ENCODE measurements around the gene NTN5.
"Not testable (repeated sequence)": the region's sequence is repeated elsewhere in the genome, so short reads cannot be mapped to it uniquely, and the experiment has no call there.

The NTN5 gene, protein sequence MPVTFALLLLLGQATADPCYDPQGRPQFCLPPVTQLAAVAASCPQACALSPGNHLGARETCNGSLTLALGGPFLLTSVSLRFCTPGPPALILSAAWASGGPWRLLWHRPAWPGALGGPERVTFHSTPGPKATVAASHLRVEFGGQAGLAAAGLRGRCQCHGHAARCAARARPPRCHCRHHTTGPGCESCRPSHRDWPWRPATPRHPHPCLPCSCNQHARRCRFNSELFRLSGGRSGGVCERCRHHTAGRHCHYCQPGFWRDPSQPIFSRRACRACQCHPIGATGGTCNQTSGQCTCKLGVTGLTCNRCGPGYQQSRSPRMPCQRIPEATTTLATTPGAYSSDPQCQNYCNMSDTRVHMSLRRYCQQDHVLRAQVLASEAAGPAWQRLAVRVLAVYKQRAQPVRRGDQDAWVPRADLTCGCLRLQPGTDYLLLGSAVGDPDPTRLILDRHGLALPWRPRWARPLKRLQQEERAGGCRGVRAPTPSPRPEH

DNA sequence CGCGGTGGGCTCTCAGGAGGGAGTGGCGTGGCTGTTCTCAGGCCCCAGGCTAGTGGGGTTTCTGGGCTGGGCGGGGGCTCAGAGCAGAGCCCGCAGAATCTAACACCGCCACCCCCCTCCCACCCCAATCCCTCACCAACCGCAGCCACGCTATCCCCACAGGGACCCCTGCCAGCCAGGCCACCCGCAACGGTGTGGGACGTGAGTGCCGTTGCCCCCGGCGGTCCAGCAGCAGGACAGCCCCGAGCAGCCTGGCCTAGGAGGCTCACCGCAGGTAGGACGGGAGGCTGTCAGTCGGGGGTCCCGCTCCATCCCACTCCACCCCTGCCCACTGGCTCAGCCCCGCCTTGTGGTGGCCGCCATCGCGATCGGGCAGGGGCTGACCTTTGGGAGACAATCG is at the start of gene NTN5:
Gene NTN5, minus strand, starts transcription at position 24 of the 400 bp plus-strand sequence. CDS start 2,031 bp downstream, outside the sequence.
- DNase-seq: no peak

DNA sequence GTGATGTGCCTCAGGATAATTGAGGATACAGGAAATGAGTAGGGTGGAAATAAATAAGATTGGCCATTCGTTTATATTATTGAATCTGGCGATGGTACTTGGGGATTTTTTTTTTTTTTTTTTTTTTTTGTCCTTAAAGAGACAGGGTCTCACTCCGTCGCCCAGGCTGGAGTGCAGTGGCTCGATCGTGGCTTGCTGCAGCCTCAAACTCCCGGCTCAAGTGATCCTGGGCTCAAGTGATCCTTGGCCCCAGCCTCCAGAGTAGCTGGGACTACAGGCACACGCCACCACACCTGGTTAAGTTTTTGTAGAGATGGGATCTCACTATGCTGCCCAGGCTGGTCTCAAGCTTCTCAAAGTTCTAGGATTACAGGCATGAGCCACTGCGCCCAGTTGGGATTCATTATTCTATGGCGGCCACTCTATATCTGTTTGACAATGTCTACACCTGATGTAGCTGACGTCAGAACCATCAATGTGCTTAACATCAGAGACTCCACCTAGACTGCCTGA is 49.4 kb upstream of the NTN5 start:
- DNase-seq: no peak

DNA sequence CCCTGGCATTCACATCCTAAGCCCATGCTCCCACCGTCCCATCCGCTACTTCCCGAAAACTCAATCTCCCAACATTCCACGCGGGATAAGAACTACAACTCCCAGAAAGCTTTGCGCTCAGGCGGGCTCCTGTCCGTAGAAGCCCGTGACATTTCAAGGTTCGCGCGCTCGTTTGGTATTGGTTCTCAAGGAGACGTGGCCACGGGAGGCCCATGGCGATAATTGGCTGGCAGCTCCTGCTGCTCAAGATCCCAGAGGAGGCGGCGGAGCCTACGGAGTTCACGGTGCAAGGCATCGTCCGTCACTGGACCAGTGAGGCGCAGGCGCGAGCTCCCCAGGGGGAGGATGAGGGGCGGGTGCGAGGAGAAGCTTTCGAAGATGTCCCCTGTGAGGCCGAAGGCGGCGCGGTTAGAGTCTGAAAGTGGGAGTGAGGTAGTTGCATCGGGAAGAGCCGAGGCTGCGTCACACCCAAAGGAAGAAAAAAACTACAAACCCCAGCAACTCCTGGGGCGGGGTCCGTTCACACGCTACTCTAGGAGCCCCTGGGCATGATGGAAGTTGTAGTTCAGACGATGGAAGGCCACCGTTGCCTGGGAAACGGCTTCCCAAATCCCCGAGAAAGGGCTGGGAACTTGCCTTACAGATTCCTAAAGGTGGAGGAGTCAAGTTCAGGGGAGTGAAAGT is 47.9 kb upstream of the NTN5 start:
- peak; percentile 91 to 94 for DNase-seq

DNA sequence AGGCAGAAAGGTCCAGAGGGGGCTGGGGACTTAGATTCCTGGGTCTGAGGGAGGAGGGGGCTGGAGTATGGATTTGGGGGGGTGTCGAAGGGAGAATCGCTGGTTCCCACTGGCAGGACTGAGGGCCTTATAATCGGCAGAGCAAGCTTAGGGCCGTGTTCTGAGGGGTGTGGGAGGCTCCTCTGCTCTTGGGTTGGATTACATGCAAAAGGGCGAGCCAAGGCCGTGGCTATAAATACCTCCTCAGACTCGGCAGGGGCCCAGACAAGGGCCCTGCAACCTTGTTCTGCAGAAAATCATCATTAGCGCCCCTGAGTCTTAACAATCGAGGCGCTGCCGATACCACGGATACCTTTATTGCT is 47.4 kb upstream of the NTN5 start:
- no peak for DNase-seq

DNA sequence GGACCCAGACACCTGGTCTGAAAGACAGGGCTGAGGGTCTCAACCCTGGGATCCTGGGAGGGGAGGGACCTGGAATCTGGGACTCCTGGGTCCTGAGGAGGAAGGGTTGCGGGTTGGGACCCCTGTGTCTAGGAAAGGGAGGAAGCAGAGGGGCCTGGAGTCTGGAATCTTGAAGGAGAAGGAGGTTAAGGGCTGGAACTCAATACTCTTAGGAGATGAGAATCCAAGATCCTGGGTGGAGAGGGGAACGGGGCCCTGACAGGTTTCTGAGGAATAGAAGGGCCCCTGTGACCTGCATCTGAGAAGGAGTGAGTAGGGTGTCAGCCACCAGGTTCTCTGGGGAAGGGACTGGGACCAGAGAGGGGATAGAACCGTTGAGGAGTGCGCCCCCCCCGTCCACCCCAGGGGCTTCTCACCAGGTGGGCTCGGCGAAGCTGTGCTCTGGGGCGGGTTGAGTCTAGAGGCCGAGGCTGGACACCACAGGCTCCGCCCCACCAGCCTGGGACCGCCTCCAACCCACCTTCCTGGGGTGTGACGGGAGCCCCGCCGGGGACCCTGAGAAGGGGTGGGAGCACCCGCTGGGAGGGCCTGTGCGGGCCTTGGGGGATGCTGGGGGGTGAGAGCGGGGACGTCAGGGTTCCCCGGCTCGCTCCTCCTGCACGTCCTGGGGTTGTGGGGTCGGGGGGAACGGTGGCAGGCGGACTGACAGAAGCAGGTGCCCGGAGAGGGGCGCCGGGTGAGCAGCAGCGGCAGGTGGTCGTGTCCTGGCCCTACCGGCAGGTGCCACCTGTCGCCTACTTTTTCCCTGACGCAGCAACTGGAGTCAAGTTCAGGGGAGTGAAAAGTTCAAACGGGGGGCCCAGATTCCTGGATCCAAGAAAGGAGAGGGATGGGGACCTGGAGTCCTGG is 46.7 kb upstream of the NTN5 start, which contains the start of gene MAMSTR:
Gene MAMSTR, minus strand, starts transcription at position 463 of the 909 bp plus-strand sequence. CDS start 694 bp downstream, outside the sequence.
- DNase-seq: no peak

DNA sequence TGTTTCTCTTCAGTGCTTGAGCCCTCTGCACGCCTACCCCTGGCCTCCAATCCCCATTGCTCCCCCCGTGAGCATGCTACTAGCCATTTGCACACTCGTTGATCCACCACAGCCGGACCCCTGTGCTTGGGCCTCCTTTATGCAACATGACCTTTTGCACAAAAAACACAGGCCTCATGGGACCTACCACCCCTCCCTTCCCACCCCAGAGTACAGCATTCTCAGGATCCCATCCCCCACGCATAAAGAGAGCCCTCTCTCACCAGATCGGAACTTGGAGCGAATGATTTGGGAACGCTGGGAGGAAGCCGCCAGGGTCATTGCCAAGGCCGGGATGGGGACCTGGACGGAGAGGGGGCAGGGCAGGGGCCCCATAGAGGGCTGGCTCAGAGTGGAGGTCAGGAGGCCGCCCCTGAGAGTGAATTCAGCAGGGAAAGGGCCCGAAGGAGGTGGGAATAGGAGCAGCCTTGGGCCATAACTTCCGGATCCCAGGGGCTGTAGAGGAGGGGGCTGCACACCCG is 46.0 kb upstream of the NTN5 start:
- no peak for DNase-seq

DNA sequence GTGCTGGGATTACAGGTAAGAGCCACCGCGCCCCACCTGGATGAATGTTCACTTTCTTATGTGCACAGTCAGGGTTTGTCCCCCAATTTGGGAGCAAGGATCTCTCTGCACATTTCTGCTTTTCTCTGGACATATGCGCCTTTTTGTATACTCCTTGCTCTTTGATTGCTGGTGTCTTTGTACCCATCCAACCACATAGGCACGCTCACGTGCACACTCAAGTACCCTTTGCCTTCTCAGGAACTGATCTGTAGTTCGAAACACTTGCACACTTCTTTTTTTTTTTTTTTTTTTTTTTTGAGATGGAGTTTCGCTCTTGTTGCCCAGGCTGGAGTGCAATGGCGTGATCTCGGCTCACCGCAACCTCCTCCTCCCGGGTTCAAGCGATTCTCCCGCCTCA is 45.3 kb upstream of the NTN5 start:
- DNase-seq: not testable (repeated sequence)

DNA sequence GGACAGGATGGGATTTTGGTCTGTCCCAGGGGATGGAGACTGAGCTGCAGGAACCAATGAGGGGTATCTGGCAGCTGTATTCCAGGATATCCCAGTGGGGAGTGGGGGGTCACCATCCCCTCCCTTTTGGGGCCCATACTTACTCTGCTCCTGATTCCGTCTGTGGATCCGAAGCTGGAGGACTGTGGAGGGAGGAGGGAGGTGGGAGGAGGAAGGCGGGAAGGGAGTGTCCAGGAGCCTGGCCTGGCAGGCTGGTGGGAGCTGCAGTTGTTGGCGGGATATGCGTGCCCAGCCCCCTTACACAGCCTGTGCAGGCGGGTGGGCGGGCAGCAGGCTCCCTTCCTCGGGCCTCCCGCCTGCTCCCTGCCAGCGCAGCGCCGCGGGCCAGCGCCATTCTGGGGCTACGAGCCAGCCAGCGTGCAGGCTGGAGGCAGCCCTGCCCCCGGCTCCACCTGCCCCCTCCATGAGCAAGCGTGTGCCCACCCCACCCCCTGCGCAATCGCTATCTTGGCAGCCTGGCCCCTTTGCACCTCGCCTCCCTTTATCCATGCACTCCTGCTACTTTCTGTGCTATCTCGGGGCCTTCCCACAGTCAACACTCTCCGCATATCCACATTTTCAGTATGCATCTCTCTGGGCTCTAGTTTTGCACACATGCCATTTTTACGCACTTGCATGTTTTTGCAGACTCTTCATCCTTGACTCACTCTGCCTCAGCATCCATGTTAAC is 43.9 kb upstream of the NTN5 start:
- no peak for DNase-seq

DNA sequence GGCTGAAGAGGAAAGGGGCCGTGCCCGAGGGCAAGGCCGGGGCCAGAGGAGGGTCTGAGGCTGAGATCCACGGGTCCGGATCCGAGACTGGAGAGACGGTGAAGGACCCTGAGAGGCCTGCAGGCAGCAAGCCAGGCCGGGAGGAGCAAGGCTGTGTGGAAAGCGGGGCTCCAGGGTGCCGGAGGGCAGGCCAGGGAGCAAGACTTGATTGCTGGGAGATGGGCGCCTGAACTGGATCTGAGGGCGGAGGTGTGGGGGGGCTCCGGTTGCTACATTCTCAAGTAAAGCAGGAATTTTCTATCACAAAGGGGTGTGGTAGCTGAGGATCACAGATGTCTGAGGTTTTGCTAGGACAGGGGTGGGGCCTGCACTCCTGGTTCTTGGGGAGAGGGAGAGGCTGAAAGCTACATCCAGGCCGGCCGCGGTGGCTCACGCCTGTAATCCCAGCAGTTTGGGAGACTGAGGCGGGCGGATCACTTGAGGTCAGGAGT is 42.9 kb upstream of the NTN5 start:
- DNase-seq: no peak

DNA sequence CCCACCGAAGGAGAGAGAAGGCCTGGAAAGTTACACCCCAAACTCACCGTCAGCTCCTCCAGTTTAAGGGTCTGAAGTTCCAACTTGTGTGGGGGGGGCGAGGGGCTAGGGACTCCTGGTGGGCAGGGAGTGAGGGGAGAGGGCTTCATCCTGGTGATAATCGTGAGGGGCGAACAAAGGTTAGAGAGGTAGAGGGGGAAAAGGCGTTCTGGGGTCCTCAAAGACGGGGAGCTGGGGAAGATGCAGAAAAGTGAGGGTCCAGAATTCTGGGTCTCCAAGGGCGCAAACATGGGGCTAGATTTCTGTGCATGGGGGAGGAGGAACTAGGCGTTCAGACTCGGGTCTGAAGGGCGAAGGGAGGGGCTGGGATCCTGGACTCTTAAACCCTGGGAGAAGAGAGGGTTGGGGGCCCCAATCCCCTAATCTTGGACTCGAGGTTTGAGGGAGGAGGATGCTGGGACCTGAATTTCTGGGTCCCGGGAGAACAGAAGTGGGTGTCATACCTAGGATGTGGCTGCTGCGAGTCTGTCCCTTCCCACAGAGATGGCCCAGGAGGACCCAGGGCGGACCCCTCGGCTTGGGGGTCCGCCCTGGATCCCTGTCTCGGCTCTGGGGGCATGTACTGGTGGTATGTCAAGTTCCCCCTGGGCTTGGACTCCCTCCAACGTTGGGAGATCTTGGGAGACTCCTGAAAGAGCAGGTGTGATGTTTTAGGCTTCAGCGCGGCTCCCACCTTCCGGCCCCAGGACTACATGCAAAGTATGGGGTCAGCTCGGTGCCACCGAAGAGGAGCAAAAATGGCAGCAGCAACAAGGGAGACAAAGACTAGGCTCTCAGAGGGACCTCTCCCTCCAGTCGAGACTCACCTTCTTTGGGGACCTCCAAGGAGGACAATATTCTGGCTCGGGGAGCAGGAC is 42.2 kb upstream of the NTN5 start:
- DNase-seq: no peak

DNA sequence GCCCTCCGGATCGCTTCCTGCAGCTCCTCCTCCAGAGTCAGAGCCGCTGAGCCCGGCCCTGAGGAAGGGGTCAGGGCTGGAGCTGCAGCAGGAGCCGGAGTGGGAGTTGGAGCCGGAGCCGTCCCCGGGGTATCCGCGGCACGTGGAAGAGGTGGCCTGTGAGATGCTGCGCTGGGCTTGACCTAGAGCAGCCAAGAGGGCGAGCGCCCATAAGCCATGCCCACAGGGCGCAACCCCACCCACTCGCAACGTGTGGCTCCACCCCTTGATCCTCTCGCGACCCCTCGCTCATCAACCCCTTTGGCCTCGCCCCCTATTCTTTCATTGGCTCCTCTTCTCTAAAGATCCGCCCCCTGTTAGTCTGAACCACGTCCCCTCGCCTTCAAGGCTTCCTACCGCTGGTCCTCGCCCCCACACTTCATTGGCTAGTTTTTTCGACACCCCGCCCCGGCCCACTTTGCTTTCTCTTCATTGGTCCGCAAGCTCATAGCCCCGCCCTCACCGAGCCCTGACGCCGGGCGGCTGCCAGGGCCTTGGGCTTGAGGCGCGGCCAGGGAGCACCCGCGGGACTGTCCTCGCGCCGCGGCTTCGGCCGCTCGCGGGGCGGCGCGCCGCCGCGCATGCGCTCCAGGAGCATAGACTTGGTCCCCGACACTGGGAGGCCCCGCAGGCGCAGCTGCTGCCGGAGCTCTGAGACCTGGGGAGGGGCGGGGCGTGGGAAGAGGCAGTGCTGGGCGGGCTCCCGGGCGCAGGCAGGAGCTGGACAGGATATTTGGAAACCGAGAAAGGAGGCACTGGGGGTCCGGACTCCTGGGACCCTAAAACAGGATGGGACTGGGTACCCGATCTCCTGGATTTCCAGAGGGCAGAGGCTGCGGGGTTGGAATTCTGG is 41.3 kb upstream of the NTN5 start:
- peak; percentile 98 to 99 for DNase-seq

DNA sequence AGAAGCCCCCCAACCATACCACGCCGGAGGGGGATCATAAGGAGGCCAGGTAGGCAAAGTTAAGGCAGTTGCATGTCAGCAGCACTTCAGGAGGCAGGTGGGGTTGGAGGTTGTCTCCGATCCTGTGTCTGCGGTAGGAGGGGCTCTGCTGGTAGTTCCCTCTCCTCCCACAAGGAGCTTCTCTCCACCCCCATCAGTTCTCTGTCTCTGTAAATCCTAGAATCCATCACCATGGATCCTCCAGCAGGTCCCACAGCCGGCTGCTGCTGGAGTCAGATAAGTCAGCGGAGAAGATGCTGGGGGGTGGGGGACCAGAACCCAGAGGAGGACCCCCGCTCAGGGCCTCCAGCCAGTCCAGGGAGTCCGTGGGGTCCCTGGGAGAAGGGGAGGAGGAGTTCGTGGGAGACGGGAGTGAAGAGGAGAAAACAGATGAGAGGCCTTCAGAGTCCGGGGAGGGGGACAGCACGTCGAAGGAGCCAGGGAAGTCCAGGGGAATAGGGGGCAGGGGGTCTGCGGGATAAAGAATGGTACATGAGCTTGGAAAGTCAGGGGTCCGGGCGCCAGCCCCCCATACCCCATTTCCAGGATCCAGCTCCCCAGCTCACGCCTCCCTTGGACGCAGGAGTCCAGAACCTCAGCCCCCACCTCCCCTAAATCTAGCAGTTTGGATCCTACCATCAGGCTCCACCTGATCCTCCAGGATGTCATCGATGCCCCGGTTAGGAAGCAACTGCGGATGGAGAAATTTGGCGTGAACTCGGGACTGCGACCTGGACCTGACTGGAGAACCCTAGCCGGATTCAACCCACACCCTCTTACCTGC is 40.4 kb upstream of the NTN5 start:
- no peak for DNase-seq

DNA sequence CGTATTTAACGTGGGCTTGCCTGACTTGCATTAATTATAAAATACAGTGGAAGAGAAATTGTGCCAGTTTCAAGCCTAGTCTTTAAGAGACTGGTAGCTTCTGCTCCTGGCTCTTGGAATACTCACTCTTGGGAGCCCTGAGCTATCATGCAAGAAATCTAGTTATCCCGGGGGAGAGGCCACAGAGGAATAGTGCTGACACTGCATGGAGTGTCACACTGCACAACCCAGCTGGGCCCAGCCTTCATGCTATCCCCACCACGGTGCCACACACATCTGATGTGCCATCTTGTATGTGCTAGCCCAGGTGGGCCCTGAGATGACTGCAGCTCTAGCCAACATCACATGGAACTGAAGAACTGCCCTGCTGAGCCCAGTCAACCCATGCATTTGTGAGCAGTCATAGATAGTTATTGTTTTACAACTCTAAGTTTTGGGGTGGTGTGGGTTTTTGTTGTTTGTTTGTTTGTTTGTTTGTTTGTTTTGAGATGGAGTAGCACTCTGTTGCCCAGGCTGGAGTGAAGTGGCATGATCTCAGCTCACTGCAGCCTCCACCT is 38.4 kb upstream of the NTN5 start:
- no peak for DNase-seq

DNA sequence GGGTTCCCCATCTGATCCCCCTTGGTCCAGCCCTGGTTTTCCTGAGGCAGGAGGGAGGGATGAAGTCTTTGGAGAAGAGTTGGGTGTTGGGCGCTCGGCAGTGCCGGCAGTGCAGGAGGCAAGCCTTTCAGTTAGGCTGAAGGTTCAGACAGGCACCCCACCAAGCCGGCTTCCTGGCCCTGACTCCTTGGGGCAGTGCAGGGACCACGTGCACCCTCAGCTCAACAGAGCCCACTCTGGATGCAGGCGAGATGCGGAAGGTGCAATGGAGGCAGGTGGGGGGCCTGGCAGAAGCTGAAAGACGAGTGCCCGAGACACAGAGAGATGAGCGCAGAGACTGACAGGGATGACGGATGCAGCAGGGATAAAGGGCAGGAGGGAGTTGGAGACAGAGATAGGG is 35.7 kb upstream of the NTN5 start:
- no peak for DNase-seq

DNA sequence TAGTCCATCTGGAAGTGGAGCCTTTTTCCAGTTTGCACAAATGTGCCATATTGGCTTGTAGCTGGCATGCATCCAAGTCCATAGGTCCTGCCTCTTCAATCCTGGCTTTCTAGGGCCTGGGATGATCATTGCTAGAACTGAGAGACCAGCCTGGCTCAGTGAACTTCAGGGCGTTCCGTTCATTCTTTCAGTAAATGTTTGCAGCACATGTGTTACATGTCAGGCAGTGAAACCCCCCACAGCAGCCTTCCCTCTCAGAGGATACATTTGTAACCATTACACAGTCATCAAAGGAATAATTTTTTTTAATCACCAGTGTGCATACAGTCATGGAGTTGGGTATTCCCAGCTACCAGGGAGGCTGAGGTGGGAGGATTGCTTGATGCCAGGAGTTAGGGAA is 32.6 kb upstream of the NTN5 start:
- no peak for DNase-seq

DNA sequence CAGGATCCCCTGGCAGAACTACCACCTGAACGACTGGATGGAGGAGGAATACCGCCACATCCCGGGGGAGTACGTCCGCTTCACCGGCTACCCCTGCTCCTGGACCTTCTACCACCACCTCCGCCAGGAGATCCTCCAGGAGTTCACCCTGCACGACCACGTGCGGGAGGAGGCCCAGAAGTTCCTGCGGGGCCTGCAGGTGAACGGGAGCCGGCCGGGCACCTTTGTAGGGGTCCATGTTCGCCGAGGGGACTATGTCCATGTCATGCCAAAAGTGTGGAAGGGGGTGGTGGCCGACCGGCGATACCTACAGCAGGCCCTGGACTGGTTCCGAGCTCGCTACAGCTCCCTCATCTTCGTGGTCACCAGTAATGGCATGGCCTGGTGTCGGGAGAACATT is 30.5 kb upstream of the NTN5 start:
- no peak for DNase-seq

DNA sequence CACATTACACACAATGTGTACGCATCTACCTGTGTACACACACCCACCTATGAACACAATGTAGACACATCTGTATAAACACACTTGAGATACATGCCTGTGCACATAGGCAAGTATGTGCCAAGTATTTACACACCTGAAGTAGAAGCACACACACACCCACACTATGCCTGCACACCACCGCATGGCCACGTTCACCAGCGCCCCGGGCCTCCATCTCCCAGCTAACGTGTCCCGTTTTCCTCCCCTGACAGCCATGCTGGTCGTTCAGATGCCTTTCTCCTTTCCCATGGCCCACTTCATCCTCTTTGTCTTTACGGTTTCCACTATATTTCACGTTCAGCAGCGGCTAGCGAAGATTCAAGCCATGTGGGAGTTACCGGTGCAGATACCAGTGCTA is 29.9 kb upstream of the NTN5 start:
- no peak for DNase-seq

DNA sequence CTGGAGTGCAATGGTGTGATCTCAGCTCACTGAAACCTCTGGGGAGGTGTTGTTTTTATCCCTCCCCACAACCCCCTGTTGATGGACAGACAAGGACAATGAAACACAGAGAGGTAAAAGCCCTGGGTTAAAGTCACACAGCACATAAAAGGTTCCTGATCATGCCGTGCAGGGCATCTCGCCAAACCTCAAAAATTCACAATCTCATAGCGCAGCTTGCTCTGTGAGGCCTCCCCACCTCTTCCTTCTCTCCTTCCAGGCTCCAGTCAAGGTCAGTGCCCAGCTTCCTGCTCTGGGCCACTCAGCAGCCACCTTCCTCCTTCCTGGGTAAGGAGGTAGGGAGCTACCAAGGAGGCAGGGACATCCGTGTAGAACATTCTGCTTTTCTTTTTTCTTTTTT is 25.2 kb upstream of the NTN5 start:
- DNase-seq: no peak

Data from stimulated activated CD4-positive, alpha-beta T cell treated with anti-CD3 and anti-CD28 coated beads, Interleukin-2, amount 100 ng/mL, for 24 hours (primary cell).